LNCaP clone FGC (cell line): ENCODE results near the gene NECAB3.

ENCODE experiments used
- DNase-seq: peaks from one replicate; pipeline ENCODE4 v3.0.0-alpha.2; 2011; ENCODE audit warnings: low read depth
- H3K4me3 ChIP-seq: 2 replicates; pipeline ENCODE4 v1.5.1; 2011; ENCODE audit warnings: mild to moderate bottlenecking, low read depth, low read length, control low read depth
- TF ChIP-seq, protein P1 (sequence below): IDR thresholded peaks from 2 replicates; pipeline ENCODE4 v1.5.1; 2012; ENCODE audit warnings: mild to moderate bottlenecking; ENCODE audit not compliant: control insufficient read depth, insufficient read depth; ENCODE audit errors: extremely low read depth

Gene NECAB3

DNA sequence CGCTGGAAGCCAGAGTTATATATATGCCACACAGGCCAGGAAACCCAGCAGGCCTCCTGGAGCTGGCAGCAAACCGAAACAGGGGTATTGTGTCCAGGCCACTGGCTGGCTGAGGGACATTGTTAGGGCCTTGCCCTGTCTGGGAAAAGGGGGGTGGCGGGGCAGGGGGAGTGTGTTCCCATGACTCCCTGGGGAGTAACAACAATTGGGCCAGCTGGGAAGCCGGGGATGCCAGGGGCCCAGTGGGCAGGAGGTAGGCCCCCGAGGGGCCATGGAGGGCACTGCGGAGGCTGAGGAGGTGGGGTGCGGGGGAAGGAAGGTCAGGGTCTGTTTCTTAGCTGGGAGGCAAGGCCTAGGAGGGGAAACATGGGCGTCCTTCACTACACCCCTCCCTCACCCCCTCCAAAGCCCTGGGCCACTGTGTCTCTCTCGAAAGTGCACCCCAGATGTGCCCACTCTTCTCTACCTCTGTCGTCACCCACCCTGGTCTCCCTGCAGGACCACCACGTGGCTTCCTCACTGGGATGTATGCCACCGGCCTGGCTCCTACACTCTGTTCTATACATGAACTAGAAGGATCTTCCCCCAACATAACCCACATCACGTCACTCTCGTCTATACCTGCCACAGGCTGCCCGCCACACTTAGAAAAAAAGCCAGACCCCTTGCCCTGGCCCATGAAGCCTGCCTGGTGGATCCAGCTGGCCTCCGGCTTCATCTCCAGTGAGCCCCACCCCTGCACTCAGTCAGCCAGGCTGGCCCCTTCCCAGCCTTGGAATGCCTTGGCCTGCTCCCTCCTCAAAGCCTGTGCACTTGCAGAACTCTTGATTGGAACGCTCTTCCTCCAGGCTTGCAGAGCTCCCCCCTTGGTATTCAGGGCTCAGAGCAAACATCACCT, 19.8 kb upstream of the NECAB3 start:
- TF ChIP-seq, protein P1, sequence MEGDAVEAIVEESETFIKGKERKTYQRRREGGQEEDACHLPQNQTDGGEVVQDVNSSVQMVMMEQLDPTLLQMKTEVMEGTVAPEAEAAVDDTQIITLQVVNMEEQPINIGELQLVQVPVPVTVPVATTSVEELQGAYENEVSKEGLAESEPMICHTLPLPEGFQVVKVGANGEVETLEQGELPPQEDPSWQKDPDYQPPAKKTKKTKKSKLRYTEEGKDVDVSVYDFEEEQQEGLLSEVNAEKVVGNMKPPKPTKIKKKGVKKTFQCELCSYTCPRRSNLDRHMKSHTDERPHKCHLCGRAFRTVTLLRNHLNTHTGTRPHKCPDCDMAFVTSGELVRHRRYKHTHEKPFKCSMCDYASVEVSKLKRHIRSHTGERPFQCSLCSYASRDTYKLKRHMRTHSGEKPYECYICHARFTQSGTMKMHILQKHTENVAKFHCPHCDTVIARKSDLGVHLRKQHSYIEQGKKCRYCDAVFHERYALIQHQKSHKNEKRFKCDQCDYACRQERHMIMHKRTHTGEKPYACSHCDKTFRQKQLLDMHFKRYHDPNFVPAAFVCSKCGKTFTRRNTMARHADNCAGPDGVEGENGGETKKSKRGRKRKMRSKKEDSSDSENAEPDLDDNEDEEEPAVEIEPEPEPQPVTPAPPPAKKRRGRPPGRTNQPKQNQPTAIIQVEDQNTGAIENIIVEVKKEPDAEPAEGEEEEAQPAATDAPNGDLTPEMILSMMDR, result no peak
- no peak for DNase-seq
- H3K4me3 ChIP-seq, result no peak overlapping the region

DNA sequence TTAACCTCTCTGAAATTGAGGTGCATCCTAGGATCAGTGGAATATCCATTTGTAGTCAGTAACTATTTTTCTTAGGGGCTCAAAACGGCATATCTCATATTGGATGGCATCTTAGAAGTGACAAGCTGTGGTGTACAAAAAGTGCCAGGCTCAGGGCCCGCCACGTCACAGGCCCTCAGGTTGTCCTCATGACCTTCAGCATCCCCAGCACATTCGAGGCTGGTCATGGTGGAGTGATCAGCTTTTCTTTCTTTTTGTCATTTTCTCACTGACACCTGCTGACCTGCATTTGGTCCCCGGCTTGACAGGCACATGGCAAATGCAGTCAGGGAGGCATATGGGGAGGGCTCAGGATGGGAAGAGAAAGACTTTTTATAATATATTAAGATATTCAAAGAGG, 19.1 kb upstream of the NECAB3 start:
- TF ChIP-seq, protein P1, result no peak
- DNase-seq, result no peak

DNA sequence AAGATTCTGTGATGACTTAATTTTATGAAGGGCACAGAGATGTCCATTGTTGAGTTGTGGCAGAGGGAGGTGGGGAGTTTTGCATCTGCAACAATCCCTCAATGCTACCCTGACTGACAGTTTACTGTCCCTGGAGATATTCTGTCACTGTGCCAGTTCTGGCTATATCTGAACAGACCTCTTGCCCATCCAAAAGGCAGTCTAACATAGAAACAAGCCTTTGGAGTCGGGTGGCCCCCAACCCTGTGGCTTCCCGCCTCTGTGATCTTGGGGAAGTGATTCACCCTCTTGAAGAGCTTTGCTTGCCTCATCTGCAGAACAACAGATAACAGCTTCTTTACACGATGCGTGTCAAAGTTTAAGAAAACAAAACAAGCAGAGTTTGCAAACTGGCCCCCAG, 15.7 kb upstream of the NECAB3 start:
- TF ChIP-seq, protein P1, result no peak
- no peak overlapping the region for H3K4me3 ChIP-seq
- DNase-seq, result no peak

More for the DNA sequence above, 19.1 kb upstream of the NECAB3 start:
- H3K4me3 ChIP-seq, result no peak overlapping the region

DNA sequence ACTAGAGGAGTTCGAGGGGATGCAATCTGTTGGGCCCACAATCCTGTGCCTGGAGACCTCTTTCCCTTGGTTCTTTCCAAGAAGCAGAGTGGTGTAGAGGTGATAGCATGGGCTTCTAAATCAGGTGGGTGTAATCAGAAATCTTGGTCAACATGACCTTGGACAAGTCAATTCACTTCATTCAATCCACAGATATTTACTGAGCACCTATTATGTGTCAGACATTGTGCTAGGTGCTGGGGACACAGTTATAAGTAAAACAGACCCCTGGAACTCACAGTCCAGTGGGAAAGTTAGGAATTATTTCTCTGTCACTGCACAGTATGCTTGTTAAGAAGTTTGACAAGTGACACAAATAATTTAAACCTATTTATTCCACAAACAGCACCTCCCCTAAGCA, 15.3 kb upstream of the NECAB3 start:
- DNase-seq, result no peak
- TF ChIP-seq, protein P1, result no peak
- no peak overlapping the region for H3K4me3 ChIP-seq

DNA sequence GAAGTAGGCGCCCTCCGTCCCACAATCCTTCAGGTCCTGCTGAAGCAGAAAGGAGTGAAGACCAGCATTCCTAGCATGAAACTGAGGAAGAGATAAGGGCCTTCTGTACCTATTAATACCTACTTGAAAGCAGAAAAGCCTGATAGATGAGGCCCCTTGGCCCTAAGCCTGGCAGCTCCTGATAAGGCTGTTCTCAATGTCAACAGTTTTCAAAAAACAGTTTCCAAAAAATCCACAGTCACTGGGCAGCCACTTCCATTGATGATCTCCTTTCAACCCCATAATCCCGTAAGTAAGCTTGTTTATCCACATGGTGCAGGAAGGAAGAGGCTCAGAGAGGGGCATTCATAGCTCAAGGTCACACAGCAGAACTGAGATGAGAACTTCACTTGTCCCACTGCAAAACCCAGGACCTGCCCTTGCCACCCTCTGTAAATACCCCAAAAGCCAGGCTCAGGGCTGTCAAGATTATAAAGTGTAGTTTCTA, 14.8 kb upstream of the NECAB3 start:
- no peak for DNase-seq
- H3K4me3 ChIP-seq, result no peak overlapping the region
- TF ChIP-seq, protein P1, result no peak

DNA sequence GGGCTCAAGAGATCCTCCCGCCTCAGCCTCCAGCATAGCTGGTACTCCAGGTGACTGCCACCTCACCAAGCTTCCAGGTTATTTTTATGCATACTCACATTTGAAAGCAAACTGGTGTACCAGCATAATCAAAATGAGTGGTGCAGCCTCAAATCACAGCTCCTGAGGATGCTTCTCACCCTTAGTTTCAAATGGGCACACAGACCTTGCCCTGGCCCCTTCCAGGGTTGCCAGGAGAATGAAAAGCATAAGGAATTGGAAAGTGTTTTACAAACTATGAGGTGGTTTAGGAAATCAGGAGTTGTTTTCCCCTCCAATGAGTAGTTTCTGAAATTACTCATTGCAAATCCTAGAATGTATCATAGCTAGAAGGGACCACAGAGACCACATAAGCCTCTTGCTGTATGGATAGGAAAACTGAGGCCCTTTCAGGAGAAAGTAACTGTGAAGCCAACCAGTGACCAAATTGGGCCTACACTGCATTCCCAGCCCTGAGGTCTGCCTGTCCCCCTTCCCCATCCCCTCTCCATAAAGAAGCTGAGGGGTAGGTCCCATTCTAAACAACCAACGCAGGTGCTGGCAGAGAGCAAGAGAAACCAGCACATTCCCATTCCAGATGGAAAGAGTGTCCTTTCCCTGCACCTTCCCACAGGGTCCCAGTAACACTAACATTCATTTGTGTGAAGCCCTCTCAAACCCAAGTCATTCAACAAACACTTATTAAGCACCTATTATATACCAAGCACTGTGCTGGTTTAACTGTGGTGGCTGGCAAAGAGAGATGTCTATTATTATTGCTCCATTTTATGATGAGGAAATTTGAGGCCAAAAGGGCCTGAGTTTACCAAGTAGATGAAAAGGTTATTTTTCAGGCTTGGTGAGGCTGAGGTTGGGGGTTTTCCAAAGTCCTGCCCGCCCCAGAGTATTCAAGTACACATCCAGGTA, 14.0 kb upstream of the NECAB3 start:
- TF ChIP-seq, protein P1, result no peak
- no peak overlapping the region for H3K4me3 ChIP-seq
- no peak for DNase-seq
